Lung (tissue), 12 donors: ENCODE measurements around the gene MEF2A. TPM values are rescaled to one million over a fixed set of nuclear protein-coding genes. Genes with fewer than 3 reads are reported as not detected.

Experiments
- ATAC-seq: fragments of 200-7000 bp; cut with Tn5 transposase; one replicate; pipeline ENCODE4 v1.9.1; 2020; ENCODE audit warnings: moderate number of reproducible peaks; ENCODE audit not compliant: insufficient read depth, low FRiP score
- DNase-seq, 3 donors: peaks; one replicate each; pipeline ENCODE4 v3.0.0-alpha.2; 2013 to 2017
- H3K27ac ChIP-seq, 2 donors: one replicate each; pipeline ENCODE4 v1.5.1; 2013; ENCODE audit warnings: mild to moderate bottlenecking in 2 of 2, moderate library complexity in 2 of 2, control low read depth in 1 of 2, inconsistent platforms in 1 of 2, low read depth in 1 of 2, low read length in 1 of 2
- H3K27me3 ChIP-seq, 3 donors: one replicate each; pipeline ENCODE4 v1.5.1; 2013; ENCODE audit warnings: low read length in 2 of 3; ENCODE audit not compliant: control insufficient read depth in 3 of 3, insufficient read depth in 3 of 3
- H3K36me3 ChIP-seq, 4 donors: one replicate each; pipeline ENCODE4 v1.5.1; 2013; ENCODE audit warnings: low read length in 4 of 4, mild to moderate bottlenecking in 1 of 4, moderate library complexity in 1 of 4; ENCODE audit not compliant: control insufficient read depth in 4 of 4, insufficient read depth in 4 of 4
- H3K4me1 ChIP-seq, 5 donors: one replicate each; pipeline ENCODE4 v1.5.1; 2013; ENCODE audit warnings: low read length in 5 of 5, mild to moderate bottlenecking in 2 of 5, moderate library complexity in 1 of 5; ENCODE audit not compliant: control insufficient read depth in 5 of 5, insufficient read depth in 5 of 5
- H3K4me3 ChIP-seq: one replicate; pipeline ENCODE4 v1.5.1; 2013; ENCODE audit warnings: mild to moderate bottlenecking, control low read depth, moderate library complexity
- H3K9ac ChIP-seq, 2 donors: one replicate each; pipeline ENCODE4 v1.5.1; 2013; ENCODE audit warnings: low read length in 2 of 2, control low read depth in 1 of 2; ENCODE audit not compliant: insufficient read depth in 1 of 2
- H3K9me3 ChIP-seq, 4 donors: one replicate each; pipeline ENCODE4 v1.5.1; 2013; ENCODE audit warnings: low read length in 3 of 4, mild to moderate bottlenecking in 1 of 4, moderate library complexity in 1 of 4; ENCODE audit not compliant: control insufficient read depth in 4 of 4, insufficient read depth in 3 of 4
- WGBS, 2 donors: extraction: QIAGEN DNeasy Blood & Tissue Kit; methylation state at CpG; one replicate each; pipeline ENCODE4 v1.1.7; 2013; 5-methylcytosine and 5-hydroxymethylcytosine counted together
- polyA plus RNA-seq, 2 donors: library from polyadenylated mRNA; stranded (reverse); fragments of 200-250 nt; gene quantifications; one replicate each; pipeline ENCODE4 v1.2.1, GENCODE V29; 2013
- total RNA-seq, 2 donors: library from RNA; depleted of rRNA in 1 of 2; stranded (reverse); fragments of >200 nt in 1 of 2; gene quantifications; one replicate each; pipeline ENCODE4 v1.2.1, GENCODE V29; 2014 to 2021
- TF ChIP-seq, protein P1 (sequence below): IDR thresholded peaks from 2 replicates; pipeline ENCODE4 v1.5.1; 2012; ENCODE audit warnings: mild to moderate bottlenecking; ENCODE audit errors: control extremely low read depth, extremely low read depth
- donor health status: control.
- donor health status: control.
- donor health status: Bipolar disorder and iron deficiency.
- donor health status: healthy.
- donor health status: DM: yes; HTN: yes; CAD: no.

Gene MEF2A
- total and polyA plus RNA-seq, 4 donors: 26.0 to 140 (median 48.1) TPM

DNA sequence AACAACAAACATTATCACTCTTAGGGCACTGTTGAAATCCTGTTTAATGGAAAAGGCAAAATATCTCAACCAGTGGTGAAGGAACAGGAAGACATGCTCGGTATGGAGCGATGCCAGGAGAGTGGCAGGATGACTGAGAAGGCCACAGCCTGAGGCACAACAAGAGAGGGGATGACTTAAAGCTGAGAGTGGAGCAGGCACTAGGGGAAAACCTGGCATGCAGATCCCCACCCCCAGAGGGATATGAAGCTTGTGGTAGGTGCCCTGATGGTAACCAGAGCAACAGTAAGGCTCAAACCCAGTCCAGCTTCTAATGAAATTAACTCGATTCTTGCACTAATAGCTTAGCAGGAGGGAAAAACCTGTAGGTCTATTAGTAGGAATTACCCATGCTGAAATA lies 127.0 kb downstream of the MEF2A start:
- peaks cover 0 to 36% (median 17%) of the 10 kb centered on the region in 4 donors for H3K36me3 ChIP-seq
- WGBS, 2 donors: 82 to 85% methylated on average over 3 of the region's 3 CpGs

DNA sequence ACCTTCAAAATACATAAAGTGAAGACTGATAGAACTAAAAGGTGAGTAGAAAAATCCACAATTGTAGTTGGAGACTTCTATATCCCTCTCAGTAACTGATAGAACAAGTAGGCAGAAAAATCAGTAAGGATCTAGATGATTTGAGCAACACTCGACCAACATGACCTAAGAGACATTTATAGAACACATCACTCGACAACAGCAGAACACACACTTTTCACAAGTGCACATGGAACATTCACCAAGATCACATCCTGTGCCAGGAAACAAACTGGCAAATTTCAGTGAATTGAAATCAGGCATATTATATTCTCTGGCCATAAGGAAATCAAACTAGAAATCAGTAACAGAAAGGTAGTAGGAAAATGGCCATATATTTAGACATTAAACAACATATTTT lies 130.3 kb downstream of the MEF2A start:
- H3K4me3 ChIP-seq: no peak overlapping the region
- H3K4me1 ChIP-seq: peaks cover 0 to 3% (median 0%) of the 10 kb centered on the region in 5 donors
- ATAC-seq (no peak), DNase-seq (no peak)
- no peak overlapping the region for H3K9ac ChIP-seq
- H3K36me3 ChIP-seq: peaks cover 0 to 22% (median 14%) of the 10 kb centered on the region in 4 donors
- TF ChIP-seq, protein P1, sequence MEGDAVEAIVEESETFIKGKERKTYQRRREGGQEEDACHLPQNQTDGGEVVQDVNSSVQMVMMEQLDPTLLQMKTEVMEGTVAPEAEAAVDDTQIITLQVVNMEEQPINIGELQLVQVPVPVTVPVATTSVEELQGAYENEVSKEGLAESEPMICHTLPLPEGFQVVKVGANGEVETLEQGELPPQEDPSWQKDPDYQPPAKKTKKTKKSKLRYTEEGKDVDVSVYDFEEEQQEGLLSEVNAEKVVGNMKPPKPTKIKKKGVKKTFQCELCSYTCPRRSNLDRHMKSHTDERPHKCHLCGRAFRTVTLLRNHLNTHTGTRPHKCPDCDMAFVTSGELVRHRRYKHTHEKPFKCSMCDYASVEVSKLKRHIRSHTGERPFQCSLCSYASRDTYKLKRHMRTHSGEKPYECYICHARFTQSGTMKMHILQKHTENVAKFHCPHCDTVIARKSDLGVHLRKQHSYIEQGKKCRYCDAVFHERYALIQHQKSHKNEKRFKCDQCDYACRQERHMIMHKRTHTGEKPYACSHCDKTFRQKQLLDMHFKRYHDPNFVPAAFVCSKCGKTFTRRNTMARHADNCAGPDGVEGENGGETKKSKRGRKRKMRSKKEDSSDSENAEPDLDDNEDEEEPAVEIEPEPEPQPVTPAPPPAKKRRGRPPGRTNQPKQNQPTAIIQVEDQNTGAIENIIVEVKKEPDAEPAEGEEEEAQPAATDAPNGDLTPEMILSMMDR: no peak
- no peaks in the 10 kb centered on the region for H3K9me3 ChIP-seq
- H3K27ac ChIP-seq: peak overlapping the region in 1 of 2 donors; percentile 60
- WGBS, 2 donors: 64 to 77% methylated on average over 2 of the region's 2 CpGs
- H3K27me3 ChIP-seq: no peaks in the 10 kb centered on the region

More for the DNA sequence above, 127.0 kb downstream of the MEF2A start:
- ATAC-seq (no peak), DNase-seq (no peak)
- H3K27ac ChIP-seq: no peak overlapping the region
- no peaks in the 10 kb centered on the region for H3K27me3 ChIP-seq
- H3K9ac ChIP-seq: no peak overlapping the region
- no peaks in the 10 kb centered on the region for H3K9me3 ChIP-seq
- peaks cover 0 to 3% (median 0%) of the 10 kb centered on the region in 5 donors for H3K4me1 ChIP-seq
- TF ChIP-seq, protein P1: no peak
- H3K4me3 ChIP-seq: no peak overlapping the region

DNA sequence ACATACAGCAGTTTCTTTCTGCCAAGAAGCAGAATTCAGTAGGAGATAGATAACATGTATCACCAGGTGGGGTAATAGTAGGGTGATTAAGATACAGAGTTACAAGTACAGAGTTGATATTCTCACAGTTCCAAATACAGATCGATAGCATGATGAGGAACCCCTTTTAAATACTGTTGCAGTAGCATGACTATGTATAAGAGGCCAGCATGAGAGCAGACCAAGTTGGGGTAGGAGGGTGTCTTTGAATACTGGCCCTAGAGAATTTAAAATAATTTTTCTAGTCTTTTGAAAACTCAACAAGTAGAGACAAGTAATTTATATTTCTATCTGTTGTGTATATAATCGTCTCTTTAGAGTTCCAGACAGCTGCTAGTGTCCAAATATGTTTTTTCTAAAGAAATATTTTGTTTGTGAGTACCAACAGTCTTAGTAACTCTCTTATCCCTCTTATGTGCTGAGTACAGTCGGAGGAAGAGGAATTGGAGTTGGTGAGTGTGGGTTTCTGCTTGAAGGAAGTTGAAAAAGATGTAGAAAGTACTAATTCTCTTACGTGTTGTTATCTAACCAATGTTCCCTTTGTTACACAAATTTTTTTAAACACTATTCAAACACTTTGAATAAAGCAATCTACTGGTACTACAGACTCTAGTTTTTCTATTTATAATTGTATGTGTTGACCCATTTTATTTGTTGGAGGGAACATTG lies 137.3 kb downstream of the MEF2A start:
- no peak for ATAC-seq
- WGBS, 2 donors: 32 to 39% methylated on average over 4 of the region's 4 CpGs
- TF ChIP-seq, protein P1: no peak

More for the DNA sequence above, 137.3 kb downstream of the MEF2A start:
- Histone ChIP-seq H3K36me3 (peaks cover 0 to 13% (median 2%) of the 10 kb centered on the region in 4 donors), H3K27ac (peak overlapping the region; percentile 47 to 82), H3K4me3 (no peak overlapping the region), H3K9me3 (no peaks in the 10 kb centered on the region), H3K9ac (peak overlapping the region in 1 of 2 donors; percentile 52), H3K4me1 (peaks cover 2 to 25% (median 12%) of the 10 kb centered on the region in 5 donors), H3K27me3 (no peaks in the 10 kb centered on the region)
- peak in 2 of 3 donors; percentile 48 to 57 for DNase-seq
